ENCODE measurements around the gene EIF4A3. TPM values are rescaled to one million over a fixed set of nuclear protein-coding genes. Genes with fewer than 3 reads are reported as not detected.

EIF4A3 gene
- polyA plus RNA-seq, 2 of the 4 experiments (the other 2 are of a cell fraction) = 181 to 189 TPM

- 93% methylated on average over 7 of the region's 7 CpGs for WGBS (ENCODE audit: missing lambda C conversion rate)
- DNase-seq (ENCODE audit: low read depth in 1 of 2, low spot score in 1 of 2) (no peak), ATAC-seq (no peak), FAIRE-seq (no peak)
- no peak overlapping the region for H3K4me3 ChIP-seq
- POLR2A ChIA-PET = interaction anchor here (0.6 kb wide), 1 partner anchor 28 kb away, joined by 4 read pairs; no protein-coding TSS in a partner anchor
- H3K4me2 ChIP-seq = no peak overlapping the region
- no peak overlapping the region for H3K27ac ChIP-seq
- no peaks in the 10 kb centered on the region for H3K4me1 ChIP-seq
- no peak for TF ChIP-seq EP300 (IDR thresholded peaks at IDR 0.05)
- no peak for TF ChIP-seq HDAC2 (IDR thresholded peaks at IDR 0.05)
- TF ChIP-seq RAD21 (conservative IDR thresholded peaks at IDR 0.05 in 1 of 2, IDR thresholded peaks at IDR 0.05 in 1 of 2) = no peak
- TF ChIP-seq REST (IDR thresholded peaks at IDR 0.05) = no peak
- TF ChIP-seq RNF2 (IDR thresholded peaks at IDR 0.05; ENCODE audit: borderline replicate concordance, low read depth) = no peak
- no peak for TF ChIP-seq CBX2 (IDR thresholded peaks at IDR 0.05; ENCODE audit: borderline replicate concordance, low read depth)
- no peak for TF ChIP-seq SREBF2 (IDR thresholded peaks at IDR 0.05)
- TF ChIP-seq KDM1A (IDR thresholded peaks at IDR 0.05; ENCODE audit: low read depth) = no peak
- no peak for TF ChIP-seq JUN (IDR thresholded peaks at IDR 0.05)
- no peak for TF ChIP-seq CHD2 (IDR thresholded peaks at IDR 0.05; ENCODE audit: low read length, partially characterized antibody)
- TF ChIP-seq E2F6 (IDR thresholded peaks at IDR 0.05; ENCODE audit: borderline replicate concordance, low read depth) = no peak
- no peak for TF ChIP-seq CHD4 (IDR thresholded peaks at IDR 0.05; ENCODE audit: borderline replicate concordance)
- no peak for TF ChIP-seq POLR2A (IDR thresholded peaks at IDR 0.05; ENCODE audit: low read length)
- no peak for TF ChIP-seq PHF8 (IDR thresholded peaks at IDR 0.05; ENCODE audit: borderline replicate concordance, low read depth)
- no peak for TF ChIP-seq HOXB13 (CRISPR knock-in tag; IDR thresholded peaks at IDR 0.05; ENCODE audit: low read depth)
- TF ChIP-seq HES2 (IDR thresholded peaks at IDR 0.05) = no peak
- CTCF ChIA-PET = interaction anchor here (0.6 to 3.8 kb wide), 27 partner anchors 10 to 188 kb away, joined by 3 to 60 read pairs (median 5); partner anchors contain the start of gene GAA
- H3K9me3 ChIP-seq = peaks cover 6% of the 10 kb centered on the region; the same call in 1 of the 3 replicates
Measured at GRCh38 chr17:80196652-80197051, 49.7 kb upstream of the EIF4A3 start.

- FAIRE-seq (no peak), DNase-seq (ENCODE audit: low read depth in 1 of 2, low spot score in 1 of 2) (no peak), ATAC-seq (peak in 1 of 2 experiments; percentile 14; a peak in 1 of 6 replicates)
- H3K4me2 ChIP-seq = no peak overlapping the region
- H3K27ac ChIP-seq = no peak overlapping the region
- POLR2A ChIA-PET = no interaction called here
- no peak for TF ChIP-seq HEYL (CRISPR knock-in tag; IDR thresholded peaks at IDR 0.05)
- no peak for TF ChIP-seq CEBPB (IDR thresholded peaks at IDR 0.05)
- TF ChIP-seq SMC3 (IDR thresholded peaks at IDR 0.05) = peak; percentile 72
- TF ChIP-seq RARB (CRISPR knock-in tag; IDR thresholded peaks at IDR 0.05) = no peak
- no peak for TF ChIP-seq MAFK (IDR thresholded peaks at IDR 0.05; ENCODE audit: partially characterized antibody)
- TF ChIP-seq ESRRA (IDR thresholded peaks at IDR 0.05; ENCODE audit: borderline replicate concordance, low read length) = no peak
- no peak for TF ChIP-seq FOSB (CRISPR knock-in tag; IDR thresholded peaks at IDR 0.05)
- no peak for TF ChIP-seq ZFP36 (IDR thresholded peaks at IDR 0.05; ENCODE audit: borderline replicate concordance, partially characterized antibody)
- TF ChIP-seq CTCF (IDR thresholded peaks at IDR 0.05) = peak; percentile 83
- peak; percentile 81 to 88 for TF ChIP-seq RAD21 (conservative IDR thresholded peaks at IDR 0.05 in 1 of 2, IDR thresholded peaks at IDR 0.05 in 1 of 2)
- CTCF ChIA-PET = interaction anchor here (0.6 to 3.8 kb wide), 46 partner anchors 8 to 742 kb away, joined by 3 to 60 read pairs (median 4); no protein-coding TSS in a partner anchor
- no peaks in the 10 kb centered on the region for H3K4me1 ChIP-seq
- H3K4me3 ChIP-seq = no peak overlapping the region
- WGBS (ENCODE audit: missing lambda C conversion rate) = 69% methylated on average over 27 of the region's 27 CpGs
- H3K9me3 ChIP-seq = peaks cover 6% of the 10 kb centered on the region; the same call in 1 of the 3 replicates
Measured at GRCh38 chr17:80195671-80196529, 49.0 kb upstream of the EIF4A3 start.
